Epithelial cell of proximal tubule (primary cell): ENCODE results near the gene ETS1. TPM values are rescaled to one million over a fixed set of nuclear protein-coding genes. Genes with fewer than 3 reads are reported as not detected.
"Not testable (repeated sequence)": the region's sequence is repeated elsewhere in the genome, so short reads cannot be mapped to it uniquely, and the experiment has no call there.

Experiments used
- DNase-seq: peaks from one replicate; pipeline ENCODE4 v3.0.0-alpha.2; 2011; ENCODE audit warnings: low read depth
- H3K4me3 ChIP-seq: 2 replicates; pipeline ENCODE4 v1.5.1; 2011; ENCODE audit warnings: low read depth, mild to moderate bottlenecking, low read length
- CTCF ChIP-seq: conservative IDR thresholded peaks from 2 replicates; pipeline ENCODE4 v1.5.1; 2012; ENCODE audit warnings: low read depth, mild to moderate bottlenecking, low read length
- total RNA-seq: library from RNA; depleted of rRNA; stranded (reverse); fragments of >200 nt; gene quantifications from 2 replicates; pipeline ENCODE4 v1.2.3, GENCODE V29; 2015

Gene ETS1
- total RNA-seq, 1 donor from 2014 or later: 76.5 TPM

- DNase-seq: no peak
Observed at GRCh38 chr11:128447233-128447632, 140.1 kb downstream of the ETS1 start.

GRCh38 chr11:128445921-128446320 lies 141.4 kb downstream of the ETS1 start:
- DNase-seq, H3K4me3 ChIP-seq: not testable (repeated sequence)

More at GRCh38 chr11:128447233-128447632, 140.1 kb downstream of the ETS1 start:
- no peak for TF ChIP-seq CTCF
- no peak overlapping the region for H3K4me3 ChIP-seq

DNA sequence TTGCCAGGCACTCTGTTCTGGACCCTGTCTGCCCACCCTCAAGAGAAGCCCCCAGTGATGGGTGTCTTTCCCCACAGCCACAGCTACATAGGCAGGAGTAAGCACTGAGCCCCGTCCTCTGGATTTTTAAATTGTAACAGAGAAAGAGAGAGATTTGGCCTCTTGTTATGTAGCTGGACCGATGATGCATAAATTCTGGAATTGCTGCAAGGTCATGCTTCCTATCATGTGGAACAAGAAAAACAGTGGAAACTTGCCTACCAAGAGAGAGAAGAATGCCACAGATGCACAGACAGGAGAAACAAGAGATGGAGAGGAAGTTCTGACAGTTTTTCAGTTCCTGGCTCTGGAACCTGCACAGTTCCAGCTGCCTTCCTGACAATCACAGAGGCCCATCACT lies 150.2 kb downstream of the ETS1 start:
- H3K4me3 ChIP-seq: no peak overlapping the region
- TF ChIP-seq CTCF: no peak
- DNase-seq: peak; percentile 90

GRCh38 chr11:128434818-128435217 lies 152.5 kb downstream of the ETS1 start:
- H3K4me3 ChIP-seq: no peak overlapping the region
- DNase-seq: no peak
- no peak for TF ChIP-seq CTCF

DNA sequence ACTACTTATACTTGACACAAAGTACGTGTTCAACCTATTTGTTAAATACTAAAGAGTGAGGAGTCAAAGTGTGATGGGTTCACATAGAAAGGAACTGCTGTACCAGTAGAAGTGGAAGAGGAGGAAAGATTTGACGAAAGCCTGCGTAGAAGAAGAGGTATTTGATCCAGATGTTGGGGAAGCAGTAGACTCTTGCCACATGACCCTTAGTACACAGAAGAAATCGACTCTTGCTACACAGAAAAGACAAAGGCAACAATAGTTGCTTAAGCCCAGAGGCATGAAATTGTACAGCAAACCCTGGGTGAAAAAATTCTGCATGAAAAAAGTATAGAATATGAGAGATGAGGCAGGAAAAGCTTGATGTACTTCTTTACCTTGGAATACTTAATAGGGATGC lies 152.9 kb downstream of the ETS1 start:
- H3K4me3 ChIP-seq: no peak overlapping the region
- TF ChIP-seq CTCF: no peak
- no peak for DNase-seq

GRCh38 chr11:128432926-128433325 lies 154.4 kb downstream of the ETS1 start:
- TF ChIP-seq CTCF: no peak
- DNase-seq: no peak
- H3K4me3 ChIP-seq: no peak overlapping the region

DNA sequence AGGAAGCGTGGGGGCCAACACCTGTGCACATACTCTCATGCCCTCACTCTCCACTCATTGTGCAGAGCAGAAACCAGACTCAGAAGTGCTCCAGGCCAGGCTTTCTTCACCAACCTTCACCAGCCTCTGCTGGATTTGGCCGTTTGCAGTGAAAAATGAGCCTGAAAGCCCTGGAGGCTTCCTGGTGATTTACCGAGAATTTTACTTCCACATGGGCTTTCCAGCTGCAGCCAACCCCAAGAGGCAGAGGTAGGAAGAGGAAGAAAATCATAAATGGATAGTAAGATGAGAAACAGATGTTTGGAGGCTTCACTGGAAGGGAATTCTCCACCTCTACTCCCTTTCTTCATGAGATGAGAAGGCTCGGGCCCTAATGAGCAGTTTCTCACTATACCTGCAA lies 155.4 kb downstream of the ETS1 start:
- no peak for DNase-seq
- TF ChIP-seq CTCF: no peak
- H3K4me3 ChIP-seq: no peak overlapping the region

DNA sequence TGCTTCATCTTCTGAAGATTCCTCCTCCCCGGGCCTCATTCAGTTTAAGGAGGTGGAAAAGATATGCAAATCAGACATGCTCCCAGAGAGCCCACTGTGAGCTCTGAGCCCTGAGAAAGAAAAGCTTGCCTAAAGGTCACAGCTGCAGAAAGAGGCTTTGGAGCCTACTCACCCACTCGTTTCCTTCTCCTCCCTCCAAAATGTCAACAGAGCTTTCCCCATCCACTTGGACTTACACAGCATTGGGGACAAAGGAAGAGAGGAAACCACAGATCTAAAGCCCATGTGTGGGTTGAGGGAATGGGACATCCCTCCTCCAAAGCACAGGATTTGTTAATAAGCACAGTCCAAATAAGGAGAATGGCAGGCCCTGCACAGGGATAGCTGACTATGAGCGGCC lies 158.4 kb downstream of the ETS1 start:
- no peak for DNase-seq
- no peak overlapping the region for H3K4me3 ChIP-seq
- no peak for TF ChIP-seq CTCF
